Liver (tissue), 3 donors: Measurements from ENCODE around the gene PKN2.

Experiments
- CTCF ChIP-seq: fragments of 150-350 bp; IDR thresholded peaks from 2 replicates; pipeline ENCODE4 v1.5.1; 2017; ENCODE audit warnings: improper control_type of control experiment, low read depth, low read length; ENCODE audit not compliant: missing input control
- FOXA1 ChIP-seq: IDR thresholded peaks from 2 replicates; pipeline ENCODE4 v1.6.1; 2016; ENCODE audit warnings: antibody characterized with exemption
- MAX ChIP-seq: IDR thresholded peaks from 2 replicates; pipeline ENCODE4 v1.6.1; 2016; ENCODE audit warnings: antibody characterized with exemption
- REST ChIP-seq: IDR thresholded peaks from 2 replicates; pipeline ENCODE4 v1.6.1; 2016; ENCODE audit warnings: antibody characterized with exemption, mild to moderate bottlenecking
- TAF1 ChIP-seq: conservative IDR thresholded peaks from 2 replicates; pipeline ENCODE4 v1.6.1; 2016; ENCODE audit warnings: antibody characterized with exemption, mild to moderate bottlenecking
- TF ChIP-seq, protein P1 (sequence below): IDR thresholded peaks from 2 replicates; pipeline ENCODE4 v1.6.1; 2016; ENCODE audit warnings: antibody characterized with exemption
- donor health status: healthy.
- donor health status: healthy.

DNA sequence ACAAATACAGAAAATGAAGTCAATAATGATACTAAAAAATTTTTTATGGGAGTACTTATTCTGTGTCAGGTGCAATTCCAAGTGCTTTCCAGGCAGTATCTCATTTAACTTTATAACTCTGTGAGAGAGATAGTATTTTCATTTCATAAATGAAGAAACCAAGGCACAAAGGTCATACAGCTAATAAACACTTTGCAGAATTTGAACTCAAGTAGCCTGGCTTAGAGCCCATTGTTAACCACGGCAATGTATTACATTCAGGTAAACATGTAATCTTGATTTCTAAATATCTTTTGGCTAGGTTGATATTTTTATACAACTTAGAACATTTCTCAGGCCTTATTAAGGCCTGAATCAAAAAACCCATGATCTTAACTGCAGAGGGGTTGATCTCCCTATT is 28.9 kb upstream of the PKN2 start:
- no peak for TF ChIP-seq CTCF
- no peak for TF ChIP-seq REST
- no peak for TF ChIP-seq MAX
- TF ChIP-seq FOXA1: no peak
- TF ChIP-seq, protein P1, sequence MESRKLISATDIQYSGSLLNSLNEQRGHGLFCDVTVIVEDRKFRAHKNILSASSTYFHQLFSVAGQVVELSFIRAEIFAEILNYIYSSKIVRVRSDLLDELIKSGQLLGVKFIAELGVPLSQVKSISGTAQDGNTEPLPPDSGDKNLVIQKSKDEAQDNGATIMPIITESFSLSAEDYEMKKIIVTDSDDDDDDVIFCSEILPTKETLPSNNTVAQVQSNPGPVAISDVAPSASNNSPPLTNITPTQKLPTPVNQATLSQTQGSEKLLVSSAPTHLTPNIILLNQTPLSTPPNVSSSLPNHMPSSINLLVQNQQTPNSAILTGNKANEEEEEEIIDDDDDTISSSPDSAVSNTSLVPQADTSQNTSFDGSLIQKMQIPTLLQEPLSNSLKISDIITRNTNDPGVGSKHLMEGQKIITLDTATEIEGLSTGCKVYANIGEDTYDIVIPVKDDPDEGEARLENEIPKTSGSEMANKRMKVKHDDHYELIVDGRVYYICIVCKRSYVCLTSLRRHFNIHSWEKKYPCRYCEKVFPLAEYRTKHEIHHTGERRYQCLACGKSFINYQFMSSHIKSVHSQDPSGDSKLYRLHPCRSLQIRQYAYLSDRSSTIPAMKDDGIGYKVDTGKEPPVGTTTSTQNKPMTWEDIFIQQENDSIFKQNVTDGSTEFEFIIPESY: no peak
- no peak for TF ChIP-seq TAF1
